ENCODE measurements around the gene CHD6. TPM values are rescaled to one million over a fixed set of nuclear protein-coding genes. Genes with fewer than 3 reads are reported as not detected.
A peak's percentile ranks its signal among the peaks of the same experiment; 100 is the strongest.

Gene CHD6
- total RNA-seq, 1 donor from 2014 or later = 28.6 TPM

DNA sequence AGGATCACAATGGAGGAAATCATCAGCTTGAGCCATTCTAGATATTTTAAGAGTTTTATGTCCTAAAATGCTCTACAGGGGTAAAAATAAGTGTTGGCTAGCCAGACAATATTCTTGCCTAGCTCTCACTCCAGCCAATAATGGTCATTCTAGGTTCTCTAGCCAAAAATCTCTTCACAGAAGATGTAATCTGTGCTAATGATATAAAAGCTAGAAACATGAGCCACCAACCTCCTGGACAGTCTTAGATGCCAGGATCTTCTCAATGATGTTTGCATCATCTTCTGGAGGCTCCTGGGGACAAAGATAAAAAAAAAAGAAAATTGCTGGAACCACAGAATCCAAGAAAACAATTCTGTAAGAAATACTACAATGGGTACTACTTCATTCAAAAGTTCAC lies 119.1 kb downstream of the CHD6 start:
- DNase-seq (no peak), ATAC-seq (ENCODE audit: poor library complexity) (peak; percentile 31)
- intact Hi-C loops (cut with DNase I) = no loop called here

- ATAC-seq (ENCODE audit: poor library complexity) (no peak), DNase-seq (no peak)
- intact Hi-C loops (cut with DNase I) = no loop called here
These were observed 120.8 kb downstream of the CHD6 start for GRCh38 chr20:41497186-41497895.

DNA sequence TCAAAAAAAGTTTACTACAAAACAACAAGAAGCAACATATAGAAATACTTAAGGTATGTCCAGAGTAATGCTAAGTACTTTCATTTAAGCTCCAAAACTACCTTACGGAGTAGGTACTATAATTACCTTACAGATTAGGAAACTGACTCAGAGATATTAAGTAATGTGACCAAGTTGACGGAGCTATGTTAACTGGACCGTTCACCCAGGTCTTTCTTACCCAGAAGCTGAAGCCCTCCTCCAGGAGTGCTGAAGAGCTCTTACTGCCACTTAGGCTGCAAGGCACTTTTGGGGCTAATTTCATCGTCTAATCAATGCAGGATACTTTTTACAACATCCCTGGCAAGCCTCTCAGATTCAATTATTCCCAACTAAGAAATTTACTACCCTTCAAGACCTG lies 123.7 kb downstream of the CHD6 start:
- ATAC-seq (ENCODE audit: poor library complexity) = no peak
- intact Hi-C loops (cut with DNase I) = no loop called here
- DNase-seq = no peak

DNA sequence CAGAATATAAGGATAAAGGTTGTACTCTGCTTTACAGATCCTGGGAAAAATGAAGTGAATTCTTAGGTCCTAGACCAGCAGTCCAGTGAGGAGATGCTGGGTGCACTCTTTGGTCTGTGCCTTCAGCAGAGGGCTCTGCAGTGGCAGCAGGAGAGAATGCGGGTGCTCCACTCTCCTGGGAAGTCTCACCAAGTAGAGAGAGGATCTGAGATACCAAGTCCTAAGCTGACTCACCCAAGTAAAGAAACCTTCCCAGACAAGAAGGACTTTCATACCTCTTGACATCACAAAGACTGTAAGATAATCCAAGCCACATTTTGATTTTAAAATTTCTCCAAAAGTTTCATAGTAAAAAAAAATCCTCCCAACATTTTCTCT lies 134.6 kb downstream of the CHD6 start:
- ATAC-seq (ENCODE audit: poor library complexity) (no peak), DNase-seq (no peak)
- intact Hi-C loops (cut with DNase I) = no loop called here

- DNase-seq = no peak
- intact Hi-C loops (cut with DNase I) = no loop called here
- no peak for ATAC-seq (ENCODE audit: poor library complexity)
These were observed 135.3 kb downstream of the CHD6 start for GRCh38 chr20:41482647-41483552.

- intact Hi-C loops (cut with DNase I) = no loop called here
- no peak for DNase-seq
These were observed 138.0 kb downstream of the CHD6 start for GRCh38 chr20:41480054-41480770.

DNA sequence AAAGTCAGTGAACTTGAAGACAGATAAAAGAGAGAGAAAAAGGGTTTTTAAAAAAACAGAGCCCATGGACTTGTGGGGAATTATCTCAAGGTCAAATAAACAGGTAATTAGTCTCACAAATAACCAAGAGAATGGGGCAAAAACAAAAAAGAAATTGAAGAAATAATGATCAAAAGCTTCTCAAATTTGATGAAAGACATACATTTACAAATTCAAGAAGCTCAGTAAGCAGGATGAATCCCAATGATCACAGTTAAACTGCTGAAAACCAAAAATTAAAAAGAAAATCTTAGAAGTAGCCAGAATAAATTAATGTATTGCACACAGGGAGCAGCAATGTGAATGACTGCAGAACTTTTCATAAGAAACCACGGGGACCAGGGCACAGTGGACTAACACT lies 139.1 kb downstream of the CHD6 start:
- ATAC-seq (ENCODE audit: poor library complexity) (no peak), DNase-seq (no peak)
- intact Hi-C loops (cut with DNase I) = no loop called here

More at GRCh38 chr20:41480054-41480770, 138.0 kb downstream of the CHD6 start:
- no peak for ATAC-seq (ENCODE audit: poor library complexity)

DNA sequence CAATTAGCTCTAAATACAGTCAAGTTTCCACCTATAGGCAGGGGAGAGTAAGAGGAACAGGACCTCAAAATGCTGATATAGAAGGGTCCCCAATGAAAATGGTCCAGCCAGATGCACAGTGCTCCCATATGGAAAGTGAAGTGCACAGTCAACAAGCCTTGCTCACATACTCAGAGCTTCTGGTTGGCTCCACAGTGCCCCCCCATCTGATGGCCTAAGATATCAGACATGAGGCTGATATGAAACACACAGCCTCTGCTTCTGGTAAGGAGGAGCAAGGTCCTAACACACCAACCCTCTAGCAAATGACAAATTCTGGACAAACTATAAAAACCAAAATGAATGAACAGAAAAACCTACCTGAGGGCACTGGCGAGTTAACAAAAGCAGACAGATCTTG lies 140.2 kb downstream of the CHD6 start:
- ATAC-seq (ENCODE audit: poor library complexity) (no peak), DNase-seq (no peak)
- intact Hi-C loops (cut with DNase I) = no loop called here

DNA sequence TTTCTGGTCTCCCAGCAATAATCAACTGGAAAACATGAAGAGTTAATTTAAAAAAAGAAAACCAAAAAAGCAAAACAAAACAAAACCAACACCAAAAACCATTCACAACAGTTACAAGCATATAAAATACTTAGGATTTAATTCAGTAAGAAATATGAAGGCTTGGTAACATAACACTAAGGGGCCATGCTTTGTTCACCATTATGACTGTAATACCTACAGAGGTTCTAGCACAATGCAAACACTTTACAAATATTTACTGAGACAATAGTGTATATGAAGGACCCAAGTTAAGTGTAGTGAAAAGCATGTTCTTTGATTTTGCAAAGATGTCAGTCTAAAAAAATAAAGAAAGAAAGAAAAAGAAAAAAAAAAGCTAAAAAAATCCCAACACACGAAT lies 141.7 kb downstream of the CHD6 start:
- ATAC-seq (ENCODE audit: poor library complexity) = peak; percentile 16
- DNase-seq = no peak
- intact Hi-C loops (cut with DNase I) = no loop called here

DNA sequence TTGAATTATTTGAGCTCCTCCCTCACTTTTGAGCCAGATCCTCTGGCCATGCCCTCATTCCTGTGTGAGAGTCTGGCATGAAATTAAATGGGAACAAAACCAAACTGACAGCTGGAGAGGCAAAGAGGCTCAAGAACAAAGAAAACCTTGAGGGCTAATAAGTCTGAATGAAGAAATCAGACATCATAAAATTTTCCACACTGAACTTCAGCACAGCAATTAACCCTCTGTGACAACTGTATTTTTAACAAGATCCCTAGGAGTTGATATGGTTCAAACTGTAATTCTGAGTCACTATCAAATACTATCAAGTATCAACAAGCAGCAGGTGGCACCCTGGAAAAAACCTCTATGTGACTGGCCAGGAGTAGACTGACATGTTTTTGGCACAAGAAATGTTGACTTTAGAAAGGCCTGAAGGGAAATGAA lies 142.2 kb downstream of the CHD6 start:
- intact Hi-C loops (cut with DNase I) = no loop called here
- ATAC-seq (ENCODE audit: poor library complexity) (peak; percentile 89), DNase-seq (no peak)

DNA sequence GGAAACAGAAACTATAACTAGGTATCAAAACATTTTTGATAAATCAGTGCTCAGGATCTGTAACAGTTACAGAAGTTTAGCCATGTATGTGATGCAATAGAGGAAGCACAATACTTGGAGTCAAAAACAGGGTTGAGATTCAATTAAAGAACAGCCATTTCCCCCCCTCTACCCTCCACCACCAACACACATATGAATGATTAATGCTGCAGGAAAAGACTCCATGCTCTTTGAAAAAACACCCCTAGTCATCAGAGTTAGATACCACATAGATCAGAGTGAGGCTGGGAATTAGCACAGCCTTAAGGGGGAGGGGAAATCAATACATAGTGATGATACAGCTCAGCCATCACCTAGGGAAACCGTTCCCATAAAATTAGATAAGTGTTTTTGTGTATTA lies 142.7 kb downstream of the CHD6 start:
- intact Hi-C loops (cut with DNase I) = no loop called here
- DNase-seq = no peak
- ATAC-seq (ENCODE audit: poor library complexity) = peak; percentile 37

DNA sequence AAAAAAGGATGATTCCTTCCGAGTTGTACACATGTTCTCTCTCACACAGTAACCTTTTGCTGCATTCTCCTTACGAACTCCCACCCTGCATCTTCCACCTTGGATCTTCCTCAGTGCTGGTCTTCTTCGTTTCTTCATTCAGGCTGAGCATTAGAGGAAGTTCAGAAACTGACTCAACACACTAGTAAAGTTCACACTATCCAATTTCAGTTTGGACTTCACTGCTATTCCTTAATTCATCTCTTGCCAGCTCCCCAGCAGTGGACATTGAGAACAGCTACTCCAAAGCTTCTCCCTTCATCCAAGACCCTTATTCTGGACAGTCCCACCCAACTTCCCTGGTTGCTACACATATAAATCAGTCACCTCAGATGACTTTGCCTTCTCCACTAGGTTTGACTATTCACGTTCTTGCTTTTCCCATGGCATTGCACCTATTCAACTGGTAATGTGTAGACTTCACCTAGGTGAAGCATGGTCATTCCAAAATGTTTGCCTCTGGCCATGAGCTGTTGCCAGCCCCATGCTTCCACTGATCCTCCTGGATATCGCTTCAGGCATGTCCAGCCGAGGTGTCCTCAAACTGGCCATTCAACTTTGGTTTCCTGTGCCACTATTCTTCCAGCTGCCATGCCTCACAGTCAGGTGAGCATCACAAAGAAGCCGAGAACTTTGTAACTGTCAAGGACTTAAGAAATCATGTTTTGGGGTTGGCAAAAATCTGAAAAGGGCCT lies 147.6 kb downstream of the CHD6 start:
- no peak for ATAC-seq (ENCODE audit: poor library complexity)
- intact Hi-C loops (cut with DNase I) = no loop called here
- DNase-seq = no peak

GRCh38 chr20:41469868-41470267 lies 148.3 kb downstream of the CHD6 start:
- DNase-seq = peak; percentile 48
- intact Hi-C loops (cut with DNase I) = no loop called here
- ATAC-seq (ENCODE audit: poor library complexity) = peak; percentile 59

DNA sequence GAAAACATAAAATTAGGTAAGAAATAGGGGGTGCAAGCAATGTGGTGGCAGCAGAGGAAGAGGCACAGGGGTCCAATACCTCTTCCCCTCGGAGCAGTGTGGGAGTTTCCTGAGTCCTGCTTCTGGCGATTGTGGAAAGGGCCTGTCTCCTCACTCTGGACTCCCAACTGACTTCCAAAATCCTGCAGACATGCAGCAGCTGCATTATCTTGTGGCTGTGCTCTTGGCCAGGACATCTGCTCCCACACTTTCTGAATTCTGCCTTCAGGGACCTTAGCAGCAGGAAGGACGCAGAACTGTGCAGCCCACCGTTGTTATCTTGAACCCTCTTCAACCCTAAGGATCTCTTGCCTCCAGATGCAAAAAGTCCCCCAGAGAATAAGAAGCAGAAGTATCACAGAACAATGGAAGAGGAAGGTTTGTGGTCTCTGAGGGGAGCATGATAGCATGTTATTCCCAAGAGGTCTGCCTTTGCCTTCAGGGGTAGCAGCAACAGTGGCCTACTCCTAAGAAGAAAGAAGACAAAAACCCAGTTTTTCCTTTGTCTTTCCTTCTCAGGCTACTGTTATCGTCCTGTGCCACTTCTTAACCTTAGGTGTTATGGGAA lies 149.1 kb downstream of the CHD6 start:
- intact Hi-C loops (cut with DNase I) = no loop called here
- DNase-seq (no peak), ATAC-seq (ENCODE audit: poor library complexity) (peak; percentile 41)

DNA sequence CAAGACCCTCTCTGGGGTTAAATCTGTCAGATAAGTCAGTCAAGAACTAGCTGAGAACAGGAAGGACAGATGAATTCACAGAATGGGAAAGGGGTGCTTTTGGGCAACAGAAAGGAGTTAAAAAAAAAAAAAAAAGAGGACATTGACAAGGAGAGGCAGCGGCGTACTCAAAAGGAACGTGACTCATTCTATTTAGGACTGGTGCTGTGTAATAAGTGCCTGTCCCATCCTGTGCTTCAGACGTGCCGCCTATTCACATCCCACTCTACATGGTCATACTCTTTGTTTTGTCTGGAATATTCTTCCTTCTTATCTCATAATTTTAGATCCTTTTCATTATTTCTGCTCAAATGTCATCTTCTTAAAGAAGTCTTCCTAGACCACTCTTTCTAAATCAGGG lies 150.5 kb downstream of the CHD6 start:
- DNase-seq (no peak), ATAC-seq (ENCODE audit: poor library complexity) (no peak)
- intact Hi-C loops (cut with DNase I) = no loop called here

DNA sequence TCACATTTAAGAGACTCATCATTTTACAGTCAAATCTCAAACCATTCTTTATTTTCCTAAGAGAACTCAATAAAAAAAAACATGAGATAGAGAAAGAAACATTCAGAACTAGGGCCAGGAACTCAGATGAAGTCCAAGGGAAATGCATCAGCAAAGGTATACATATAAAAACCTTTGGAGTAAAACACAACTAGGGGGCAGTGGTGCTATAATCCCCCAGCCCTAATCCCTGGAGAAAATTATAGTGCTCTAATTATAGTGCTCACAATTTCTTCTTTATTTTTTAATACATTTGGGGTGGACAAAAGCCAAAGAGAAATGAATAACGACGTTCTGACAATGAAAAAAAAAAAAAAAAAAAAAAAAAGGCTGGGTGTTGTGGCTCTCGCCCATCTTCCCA lies 151.0 kb downstream of the CHD6 start:
- intact Hi-C loops (cut with DNase I) = no loop called here
- no peak for ATAC-seq (ENCODE audit: poor library complexity)
- DNase-seq = no peak

DNA sequence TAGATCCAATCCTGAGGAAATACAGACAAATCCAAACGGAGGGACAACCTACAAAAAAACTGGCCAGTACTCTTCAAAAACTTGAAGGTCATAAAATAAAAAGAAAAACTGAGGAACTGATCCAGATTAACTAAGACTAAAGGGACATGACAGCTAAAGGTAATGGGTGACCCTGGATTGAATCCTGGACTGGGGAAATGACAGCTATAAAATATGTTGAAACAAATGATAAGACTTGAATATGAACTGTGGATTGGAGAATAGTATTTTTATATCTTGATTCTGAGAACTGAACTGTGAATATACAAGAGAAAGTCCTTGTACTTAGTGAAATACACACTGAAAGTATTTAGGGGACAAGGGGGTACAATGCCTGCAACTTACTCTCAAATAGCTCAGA lies 154.6 kb downstream of the CHD6 start:
- ATAC-seq (ENCODE audit: poor library complexity) (no peak), DNase-seq (no peak)
- intact Hi-C loops (cut with DNase I) = no loop called here

- ATAC-seq (ENCODE audit: poor library complexity) = no peak
- DNase-seq = no peak
- intact Hi-C loops (cut with DNase I) = no loop called here
These were observed 155.6 kb downstream of the CHD6 start for GRCh38 chr20:41462372-41463161.
